CD4-positive, CD25-positive, alpha-beta regulatory T cell (primary cell): Measurements from ENCODE around the gene CAST. TPM values are rescaled to one million over a fixed set of nuclear protein-coding genes. Genes with fewer than 3 reads are reported as not detected.
A peak's percentile ranks its signal among the peaks of the same experiment; 100 is the strongest.

Source experiments
- ATAC-seq, 2 donors: fragments of 150-1000 bp; cut with Tn5 transposase; one replicate each; pipeline ENCODE4 v1.10.0; 2021; ENCODE audit warnings: low read depth in 2 of 2, moderate number of reproducible peaks in 2 of 2, moderate library complexity in 1 of 2
- DNase-seq, 3 donors: peaks; one replicate each; pipeline versions ENCODE4 v3.0.0 to v3.0.0-alpha.2; 2012 to 2022; ENCODE audit warnings: mixed read lengths in 1 of 3
- H3K27ac ChIP-seq: one replicate; pipeline ENCODE4 v1.7.0; 2013; ENCODE audit warnings: mild to moderate bottlenecking, low read length; ENCODE audit not compliant: insufficient read depth, poor library complexity, severe bottlenecking
- H3K27me3 ChIP-seq: one replicate; pipeline ENCODE4 v1.7.0; 2013; ENCODE audit warnings: low read length; ENCODE audit not compliant: control insufficient read depth, insufficient read depth
- H3K36me3 ChIP-seq: one replicate; pipeline ENCODE4 v1.7.0; 2013; ENCODE audit warnings: mild to moderate bottlenecking, low read length, moderate library complexity; ENCODE audit not compliant: control insufficient read depth, insufficient read depth
- H3K4me1 ChIP-seq: 2 replicates; pipeline ENCODE4 v1.7.0; 2013; ENCODE audit warnings: mild to moderate bottlenecking, low read length; ENCODE audit not compliant: insufficient read depth, control insufficient read depth, poor library complexity, severe bottlenecking
- H3K4me3 ChIP-seq: one replicate; pipeline ENCODE4 v1.7.0; 2013; ENCODE audit warnings: low read depth, mild to moderate bottlenecking, low read length, moderate library complexity
- H3K9me3 ChIP-seq, 2 experiments: 1 replicate in 1 of 2; 2 replicates in 1 of 2; pipeline ENCODE4 v1.7.0; 2013; ENCODE audit warnings: low read length in 2 of 2, mild to moderate bottlenecking in 1 of 2, moderate library complexity in 1 of 2; ENCODE audit not compliant: control insufficient read depth in 2 of 2
- H3K27ac Mint-ChIP-seq, 3 donors: one replicate each; pipeline ENCODE4 v1.8.0; 2020 to 2022; ENCODE audit warnings: mild to moderate bottlenecking in 3 of 3, mixed read lengths in 3 of 3, moderate library complexity in 2 of 3
- H3K27me3 Mint-ChIP-seq: one replicate; pipeline ENCODE4 v1.8.0; 2022; ENCODE audit warnings: mild to moderate bottlenecking, mixed read lengths
- H3K36me3 Mint-ChIP-seq: one replicate; pipeline ENCODE4 v1.8.0; 2020; ENCODE audit warnings: mixed read lengths
- H3K4me1 Mint-ChIP-seq, 4 donors: one replicate each; pipeline ENCODE4 v1.8.0; 2020 to 2022; ENCODE audit warnings: mixed read lengths in 4 of 4, mild to moderate bottlenecking in 1 of 4
- H3K4me3 Mint-ChIP-seq, 4 donors: one replicate each; pipeline ENCODE4 v1.8.0; 2020 to 2022; ENCODE audit warnings: mild to moderate bottlenecking in 4 of 4, mixed read lengths in 4 of 4, moderate library complexity in 3 of 4
- H3K9me3 Mint-ChIP-seq, 7 donors: one replicate each; pipeline ENCODE4 v1.8.0; 2020 to 2022; ENCODE audit warnings: mixed read lengths in 7 of 7, mild to moderate bottlenecking in 3 of 7, moderate library complexity in 2 of 7
- polyA plus RNA-seq, 4 donors: library from polyadenylated mRNA; unstranded; fragments of 300-500 nt; fragmentation: Illumina TruSeq; gene quantifications; one replicate each; pipeline ENCODE4 v1.2.3, GENCODE V29; 2021
- total RNA-seq: library from RNA; stranded (reverse); gene quantifications from one replicate; pipeline ENCODE4 v1.2.3, GENCODE V29; 2022

The CAST gene
- total and polyA plus RNA-seq, 5 donors from 2014 or later, result 37.8 to 374 (median 48.2) TPM

DNA sequence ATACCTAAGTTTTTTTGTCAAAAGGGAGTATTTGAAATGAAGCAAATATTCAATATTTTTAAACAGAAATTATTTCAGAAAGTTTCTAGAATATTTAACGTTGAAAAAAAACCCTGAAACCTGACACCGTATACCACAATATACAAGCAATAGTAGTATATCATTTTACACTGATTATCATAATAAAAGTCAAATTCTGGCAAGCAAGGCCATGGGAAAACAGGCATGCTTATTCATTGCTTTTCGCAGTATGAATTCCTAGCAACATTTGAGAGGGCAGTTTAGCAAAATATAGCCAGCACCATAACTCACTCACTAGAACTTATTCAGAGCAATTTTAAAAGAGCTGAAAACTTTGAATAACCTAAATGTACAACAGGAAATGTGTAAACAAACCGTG, 99.4 kb downstream of the CAST start:
- Histone ChIP-seq H3K4me1 (peaks cover 3% of the 10 kb centered on the region), H3K4me3 (no peak overlapping the region), H3K27ac (peak overlapping the region; percentile 8), H3K9me3 (no peaks in the 10 kb centered on the region), H3K36me3 (peaks cover 82% of the 10 kb centered on the region), H3K27me3 (no peaks in the 10 kb centered on the region)
- ATAC-seq, result no peak
- peaks cover 0 to 9% (median 6%) of the 10 kb centered on the region in 4 donors for H3K4me1 Mint-ChIP-seq
- no peak overlapping the region for H3K4me3 Mint-ChIP-seq
- peaks cover 28% of the 10 kb centered on the region for H3K36me3 Mint-ChIP-seq
- H3K27me3 Mint-ChIP-seq, result no peaks in the 10 kb centered on the region
- no peak overlapping the region for H3K27ac Mint-ChIP-seq
- H3K9me3 Mint-ChIP-seq, result no peaks in the 10 kb centered on the region
- DNase-seq, result no peak

DNA sequence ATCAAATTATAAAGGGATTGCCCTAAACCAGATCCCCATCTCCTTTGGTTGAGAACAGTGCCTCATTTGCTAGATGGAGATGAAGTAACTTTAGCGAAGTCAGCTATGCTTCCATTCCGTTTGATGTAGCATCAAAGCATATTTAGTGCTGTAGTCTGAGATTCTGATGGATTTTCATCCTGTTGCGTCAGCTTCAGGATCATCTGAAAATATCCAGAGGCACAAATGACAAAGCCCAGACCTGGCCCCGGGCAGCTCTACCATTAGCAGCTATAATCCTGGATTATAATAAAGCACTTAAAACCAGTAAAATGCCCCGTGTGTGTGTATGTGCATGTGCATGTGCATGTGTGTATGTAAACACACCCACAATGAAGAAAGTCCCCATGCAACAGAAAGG, 100.8 kb downstream of the CAST start:
- ATAC-seq (no peak), DNase-seq (no peak)
- no peaks in the 10 kb centered on the region for H3K9me3 ChIP-seq
- no peaks in the 10 kb centered on the region for H3K9me3 Mint-ChIP-seq
- H3K4me3 Mint-ChIP-seq, result no peak overlapping the region
- H3K4me3 ChIP-seq, result no peak overlapping the region
- no peak overlapping the region for H3K27ac Mint-ChIP-seq
- H3K27me3 ChIP-seq, result no peaks in the 10 kb centered on the region
- H3K36me3 Mint-ChIP-seq, result peaks cover 27% of the 10 kb centered on the region
- H3K4me1 Mint-ChIP-seq, result peaks cover 0 to 9% (median 6%) of the 10 kb centered on the region in 4 donors
- H3K36me3 ChIP-seq, result peaks cover 82% of the 10 kb centered on the region
- H3K4me1 ChIP-seq, result peaks cover 3% of the 10 kb centered on the region
- no peaks in the 10 kb centered on the region for H3K27me3 Mint-ChIP-seq
- no peak overlapping the region for H3K27ac ChIP-seq

- H3K27ac Mint-ChIP-seq, result peak overlapping the region in 2 of 3 donors; percentile 84 to 88
- no peak overlapping the region for H3K4me3 ChIP-seq
- H3K4me1 ChIP-seq, result peaks cover 3% of the 10 kb centered on the region
- no peak for DNase-seq
- no peaks in the 10 kb centered on the region for H3K27me3 ChIP-seq
- no peak overlapping the region for H3K27ac ChIP-seq
- no peak overlapping the region for H3K4me3 Mint-ChIP-seq
- no peaks in the 10 kb centered on the region for H3K9me3 ChIP-seq
- H3K27me3 Mint-ChIP-seq, result no peaks in the 10 kb centered on the region
- H3K4me1 Mint-ChIP-seq, result peaks cover 2 to 8% (median 5%) of the 10 kb centered on the region in 4 donors
- H3K36me3 Mint-ChIP-seq, result peaks cover 36% of the 10 kb centered on the region
- no peak for ATAC-seq
- no peaks in the 10 kb centered on the region for H3K9me3 Mint-ChIP-seq
- H3K36me3 ChIP-seq, result peaks cover 86% of the 10 kb centered on the region
Observed at GRCh38 chr5:96765043-96765442, 102.9 kb downstream of the CAST start.

- Histone ChIP-seq H3K27me3 (no peaks in the 10 kb centered on the region), H3K4me3 (no peak overlapping the region), H3K9me3 (no peaks in the 10 kb centered on the region), H3K36me3 (peaks cover 96% of the 10 kb centered on the region), H3K27ac (no peak overlapping the region), H3K4me1 (peaks cover 9% of the 10 kb centered on the region)
- Mint-ChIP-seq H3K9me3 (no peaks in the 10 kb centered on the region), H3K36me3 (peaks cover 52% of the 10 kb centered on the region), H3K4me1 (peaks cover 16 to 23% (median 20%) of the 10 kb centered on the region in 4 donors), H3K27ac (peak overlapping the region in 2 of 3 donors; percentile 59 to 84), H3K27me3 (no peaks in the 10 kb centered on the region), H3K4me3 (no peak overlapping the region)
- ATAC-seq (no peak), DNase-seq (no peak)
Observed at GRCh38 chr5:96768708-96769251, 106.6 kb downstream of the CAST start.

- H3K9me3 ChIP-seq, result no peaks in the 10 kb centered on the region
- H3K27ac ChIP-seq, result peak overlapping the region; percentile 49
- Mint-ChIP-seq H3K4me3 (no peak overlapping the region), H3K36me3 (peaks cover 52% of the 10 kb centered on the region), H3K27me3 (no peaks in the 10 kb centered on the region), H3K9me3 (no peaks in the 10 kb centered on the region), H3K4me1 (peaks cover 16 to 26% (median 22%) of the 10 kb centered on the region in 4 donors), H3K27ac (peak overlapping the region; percentile 19 to 66 (median 38))
- no peaks in the 10 kb centered on the region for H3K27me3 ChIP-seq
- no peak overlapping the region for H3K4me3 ChIP-seq
- peak in 1 of 3 donors; percentile 70 for DNase-seq
- H3K36me3 ChIP-seq, result peaks cover 95% of the 10 kb centered on the region
- ATAC-seq, result no peak
- H3K4me1 ChIP-seq, result peaks cover 6% of the 10 kb centered on the region
Observed at GRCh38 chr5:96771395-96771794, 109.2 kb downstream of the CAST start.

DNA sequence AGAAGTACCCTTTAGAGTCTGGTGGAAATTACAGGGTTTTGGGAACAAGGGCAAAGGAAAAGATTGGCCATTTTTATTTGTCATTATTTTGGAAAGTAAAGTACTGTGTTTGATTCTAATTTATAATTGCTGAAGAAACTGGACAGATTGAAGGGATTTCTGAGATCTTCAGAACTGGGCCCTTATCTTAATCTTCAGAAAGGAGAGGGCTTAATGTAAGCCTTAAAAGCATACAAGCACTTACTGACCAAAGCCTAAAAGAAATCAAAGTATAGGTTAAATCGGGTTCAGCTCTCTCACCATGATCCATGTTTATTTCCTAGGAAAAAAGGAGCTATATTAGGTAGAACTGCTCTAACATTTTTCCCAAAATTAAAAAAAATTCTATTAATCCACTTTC, 109.9 kb downstream of the CAST start:
- no peaks in the 10 kb centered on the region for H3K27me3 Mint-ChIP-seq
- H3K9me3 ChIP-seq, result no peaks in the 10 kb centered on the region
- H3K27me3 ChIP-seq, result no peaks in the 10 kb centered on the region
- H3K27ac ChIP-seq, result no peak overlapping the region
- H3K4me3 ChIP-seq, result no peak overlapping the region
- DNase-seq (no peak), ATAC-seq (no peak)
- no peak overlapping the region for H3K4me3 Mint-ChIP-seq
- peaks cover 19 to 26% (median 22%) of the 10 kb centered on the region in 4 donors for H3K4me1 Mint-ChIP-seq
- peaks cover 6% of the 10 kb centered on the region for H3K4me1 ChIP-seq
- H3K36me3 ChIP-seq, result peaks cover 94% of the 10 kb centered on the region
- no peaks in the 10 kb centered on the region for H3K9me3 Mint-ChIP-seq
- H3K27ac Mint-ChIP-seq, result peak overlapping the region in 1 of 3 donors; percentile 19
- H3K36me3 Mint-ChIP-seq, result peaks cover 48% of the 10 kb centered on the region

GRCh38 chr5:96772542-96772941, 110.4 kb downstream of the CAST start:
- Mint-ChIP-seq H3K9me3 (no peaks in the 10 kb centered on the region), H3K4me1 (peaks cover 21 to 26% (median 22%) of the 10 kb centered on the region in 4 donors)

GRCh38 chr5:96775050-96775449, 112.9 kb downstream of the CAST start:
- no peaks in the 10 kb centered on the region for H3K27me3 Mint-ChIP-seq
- Histone ChIP-seq H3K27me3 (no peaks in the 10 kb centered on the region), H3K4me3 (no peak overlapping the region), H3K9me3 (no peaks in the 10 kb centered on the region), H3K4me1 (peaks cover 6% of the 10 kb centered on the region), H3K36me3 (peaks cover 94% of the 10 kb centered on the region), H3K27ac (peak overlapping the region; percentile 16)
- DNase-seq (no peak), ATAC-seq (no peak)
- peaks cover 15 to 22% (median 22%) of the 10 kb centered on the region in 4 donors for H3K4me1 Mint-ChIP-seq
- H3K4me3 Mint-ChIP-seq, result no peak overlapping the region
- H3K27ac Mint-ChIP-seq, result peak overlapping the region in 1 of 3 donors; percentile 66
- peaks cover 56% of the 10 kb centered on the region for H3K36me3 Mint-ChIP-seq
- no peaks in the 10 kb centered on the region for H3K9me3 Mint-ChIP-seq

More at GRCh38 chr5:96772542-96772941, 110.4 kb downstream of the CAST start:
- Mint-ChIP-seq H3K27me3 (no peaks in the 10 kb centered on the region), H3K4me3 (no peak overlapping the region), H3K27ac (peak overlapping the region in 2 of 3 donors; percentile 19 to 22), H3K36me3 (peaks cover 53% of the 10 kb centered on the region)
- ATAC-seq, result no peak
- DNase-seq, result no peak
- no peaks in the 10 kb centered on the region for H3K27me3 ChIP-seq
- H3K27ac ChIP-seq, result no peak overlapping the region
- peaks cover 6% of the 10 kb centered on the region for H3K4me1 ChIP-seq
- peaks cover 94% of the 10 kb centered on the region for H3K36me3 ChIP-seq
- no peak overlapping the region for H3K4me3 ChIP-seq
- no peaks in the 10 kb centered on the region for H3K9me3 ChIP-seq
